ENCODE data around the gene MCM7. TPM values are rescaled to one million over a fixed set of nuclear protein-coding genes. Genes with fewer than 3 reads are reported as not detected.

The MCM7 gene
- total RNA-seq, 1 experiment from 2014 or later: 387 TPM

DNA sequence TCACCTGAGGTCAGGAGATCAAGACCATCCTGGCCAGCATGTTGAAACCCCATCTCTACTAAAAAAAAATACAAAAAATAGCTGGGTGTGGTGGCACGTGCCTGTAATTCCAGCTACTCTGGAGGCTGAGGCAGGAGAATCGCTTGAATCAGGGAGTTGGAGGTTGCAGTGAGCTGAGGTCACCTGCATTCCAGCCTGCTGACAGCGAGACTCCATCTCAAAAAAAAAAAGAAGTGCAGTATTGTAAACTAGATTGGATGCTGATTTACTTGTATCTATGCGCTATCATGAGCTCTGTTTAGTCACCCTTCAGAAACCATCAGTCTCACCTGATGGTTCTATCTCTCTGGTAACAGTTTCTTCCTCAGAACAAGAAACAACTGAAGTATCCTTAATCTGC is 37.8 kb downstream of the MCM7 start:
- Histone ChIP-seq H3K4me1 (ENCODE audit: control insufficient read depth in 1 of 2, insufficient read depth in 2 of 2, low read length in 2 of 2) (no peaks in the 10 kb centered on the region), H3K27me3 (ENCODE audit: insufficient read depth, low read length) (no peaks in the 10 kb centered on the region), H3K4me3 (replicated peaks in 1 of 2; ENCODE audit: low read depth in 1 of 2, low read length in 2 of 2) (no peak overlapping the region), H2AFZ (ENCODE audit: low read depth, low read length, poor library complexity, severe bottlenecking) (no peak overlapping the region), H4K20me1 (ENCODE audit: insufficient read depth) (no peaks in the 10 kb centered on the region), H3K79me2 (ENCODE audit: insufficient read depth, low read length) (no peaks in the 10 kb centered on the region), H3K36me3 (ENCODE audit: control insufficient read depth in 1 of 2, insufficient read depth in 2 of 2, low read length in 2 of 2) (peaks cover 5 to 8% of the 10 kb centered on the region in 2 experiments; a peak in 3 of 4 replicates), H3K27ac (ENCODE audit: low read depth, low read length) (no peak overlapping the region), H3K9ac (ENCODE audit: low read length) (no peak overlapping the region), H3K9me2 (ENCODE audit: insufficient read depth) (no peaks in the 10 kb centered on the region), H3K4me2 (ENCODE audit: low read length) (no peak overlapping the region), H3K9me3 (ENCODE audit: control insufficient read depth in 1 of 2, insufficient read depth in 1 of 2, low read depth in 1 of 2, low read length in 2 of 2) (no peaks in the 10 kb centered on the region)
- DNase-seq (ENCODE audit: low read depth, low spot score) (no peak), ATAC-seq (no peak)
- CTCF ChIA-PET: interaction anchor here (1.3 kb wide), 1 partner anchor 69 kb away, joined by 4 read pairs; no protein-coding TSS in a partner anchor
- POLR2A ChIA-PET: interaction anchor here (1.1 kb wide), 1 partner anchor 48 kb away, joined by 3 read pairs; the partner anchor contains the start of gene ZKSCAN1
- intact Hi-C loops (cut with micrococcal nuclease): no loop called here
- TF ChIP-seq FOSL1 (IDR thresholded peaks at IDR 0.05; ENCODE audit: low read depth): no peak
- no peak for TF ChIP-seq YY1 (IDR thresholded peaks at IDR 0.05; ENCODE audit: extremely low read depth, insufficient replicate concordance, low read depth, low read length)
- RAD21 ChIA-PET (ENCODE audit: low non-redundant PET in 1 of 2, low total read pairs in 2 of 2, uncharacterized antibody in 2 of 2, unreplicated experiment in 2 of 2): no interaction called here
- no TSS peak for BruUV-seq (replicated peaks)

DNA sequence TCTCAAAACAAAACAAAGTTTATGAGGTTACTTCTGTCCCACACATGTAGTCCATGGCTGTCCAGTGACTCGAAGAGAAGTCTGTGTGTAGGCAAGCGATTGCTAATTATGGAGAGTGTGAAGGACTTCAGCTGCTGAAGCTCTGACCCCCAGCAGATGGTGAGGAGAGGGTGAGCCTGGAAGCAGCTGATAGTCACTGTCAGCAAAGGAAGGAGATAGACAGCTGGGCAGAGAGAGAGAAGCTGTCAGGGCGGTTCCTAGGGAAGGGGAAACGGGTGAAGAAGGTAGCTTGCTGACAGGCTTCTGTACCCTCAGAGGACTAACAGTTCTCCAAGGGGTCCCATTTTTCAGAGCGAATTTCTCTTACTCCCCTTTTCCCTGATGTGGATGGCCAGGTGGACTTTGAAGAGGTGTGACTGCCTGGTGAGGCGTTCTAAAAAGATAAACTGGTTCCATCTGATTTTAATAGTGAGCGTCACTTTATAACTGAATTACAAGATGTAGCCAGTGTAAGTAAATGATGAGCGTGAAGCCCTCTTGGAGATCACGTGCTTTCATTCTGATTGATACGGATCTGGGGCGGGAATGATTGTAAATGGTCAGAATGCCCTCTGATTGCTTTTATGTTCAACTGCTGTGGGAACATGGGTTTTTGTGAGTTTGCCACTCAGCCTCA is 39.5 kb downstream of the MCM7 start:
- BruUV-seq (replicated peaks): no TSS peak
- no peaks in the 10 kb centered on the region for H3K9me3 ChIP-seq (ENCODE audit: control insufficient read depth in 1 of 2, insufficient read depth in 1 of 2, low read depth in 1 of 2, low read length in 2 of 2)
- ChIA-PET CTCF (no interaction called here), POLR2A (no interaction called here), RAD21 (ENCODE audit: low non-redundant PET in 1 of 2, low total read pairs in 2 of 2, uncharacterized antibody in 2 of 2, unreplicated experiment in 2 of 2) (no interaction called here)
- H3K79me2 ChIP-seq (ENCODE audit: insufficient read depth, low read length): no peaks in the 10 kb centered on the region
- no peak overlapping the region for H2AFZ ChIP-seq (ENCODE audit: low read depth, low read length, poor library complexity, severe bottlenecking)
- no peak overlapping the region for H3K27ac ChIP-seq (ENCODE audit: low read depth, low read length)
- no peaks in the 10 kb centered on the region for H4K20me1 ChIP-seq (ENCODE audit: insufficient read depth)
- H3K4me1 ChIP-seq (ENCODE audit: control insufficient read depth in 1 of 2, insufficient read depth in 2 of 2, low read length in 2 of 2): no peaks in the 10 kb centered on the region
- no peak overlapping the region for H3K9ac ChIP-seq (ENCODE audit: low read length)
- H3K4me2 ChIP-seq (ENCODE audit: low read length): no peak overlapping the region
- peaks cover 15 to 22% of the 10 kb centered on the region in 2 experiments; a peak in 3 of 4 replicates for H3K36me3 ChIP-seq (ENCODE audit: control insufficient read depth in 1 of 2, insufficient read depth in 2 of 2, low read length in 2 of 2)
- intact Hi-C loops (cut with micrococcal nuclease): no loop called here
- no peak overlapping the region for H3K4me3 ChIP-seq (replicated peaks in 1 of 2; ENCODE audit: low read depth in 1 of 2, low read length in 2 of 2)
- ATAC-seq (no peak), DNase-seq (ENCODE audit: low read depth, low spot score) (no peak)
- no peaks in the 10 kb centered on the region for H3K9me2 ChIP-seq (ENCODE audit: insufficient read depth)
- no peaks in the 10 kb centered on the region for H3K27me3 ChIP-seq (ENCODE audit: insufficient read depth, low read length)
- TF ChIP-seq POLR2AphosphoS5 (IDR thresholded peaks at IDR 0.05; ENCODE audit: low read depth, low read length) (no peak), FOSL1 (IDR thresholded peaks at IDR 0.05; ENCODE audit: low read depth) (no peak), SIN3A (IDR thresholded peaks at IDR 0.05; ENCODE audit: low read depth) (no peak), CEBPB (IDR thresholded peaks at IDR 0.05; ENCODE audit: low read depth) (no peak), JUND (IDR thresholded peaks at IDR 0.05) (no peak), EGR1 (IDR thresholded peaks at IDR 0.05; ENCODE audit: low read depth) (no peak), ZFX (IDR thresholded peaks at IDR 0.05) (no peak), CBX3 (IDR thresholded peaks at IDR 0.05; ENCODE audit: low read depth) (no peak), SRF (IDR thresholded peaks at IDR 0.05; ENCODE audit: low read depth) (no peak), TCF7L2 (IDR thresholded peaks at IDR 0.05; ENCODE audit: borderline replicate concordance, extremely low read depth, insufficient read depth, insufficient read length) (no peak), RAD21 (IDR thresholded peaks at IDR 0.05; ENCODE audit: low read depth) (no peak)
- TF ChIP-seq, protein P1, sequence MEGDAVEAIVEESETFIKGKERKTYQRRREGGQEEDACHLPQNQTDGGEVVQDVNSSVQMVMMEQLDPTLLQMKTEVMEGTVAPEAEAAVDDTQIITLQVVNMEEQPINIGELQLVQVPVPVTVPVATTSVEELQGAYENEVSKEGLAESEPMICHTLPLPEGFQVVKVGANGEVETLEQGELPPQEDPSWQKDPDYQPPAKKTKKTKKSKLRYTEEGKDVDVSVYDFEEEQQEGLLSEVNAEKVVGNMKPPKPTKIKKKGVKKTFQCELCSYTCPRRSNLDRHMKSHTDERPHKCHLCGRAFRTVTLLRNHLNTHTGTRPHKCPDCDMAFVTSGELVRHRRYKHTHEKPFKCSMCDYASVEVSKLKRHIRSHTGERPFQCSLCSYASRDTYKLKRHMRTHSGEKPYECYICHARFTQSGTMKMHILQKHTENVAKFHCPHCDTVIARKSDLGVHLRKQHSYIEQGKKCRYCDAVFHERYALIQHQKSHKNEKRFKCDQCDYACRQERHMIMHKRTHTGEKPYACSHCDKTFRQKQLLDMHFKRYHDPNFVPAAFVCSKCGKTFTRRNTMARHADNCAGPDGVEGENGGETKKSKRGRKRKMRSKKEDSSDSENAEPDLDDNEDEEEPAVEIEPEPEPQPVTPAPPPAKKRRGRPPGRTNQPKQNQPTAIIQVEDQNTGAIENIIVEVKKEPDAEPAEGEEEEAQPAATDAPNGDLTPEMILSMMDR (IDR thresholded peaks at IDR 0.05 in 2 of 3, conservative IDR thresholded peaks at IDR 0.05 in 1 of 3; ENCODE audit: borderline replicate concordance in 1 of 3, insufficient read depth in 1 of 3, low read depth in 2 of 3, low read length in 2 of 3): no peak
- TF ChIP-seq, protein P2, sequence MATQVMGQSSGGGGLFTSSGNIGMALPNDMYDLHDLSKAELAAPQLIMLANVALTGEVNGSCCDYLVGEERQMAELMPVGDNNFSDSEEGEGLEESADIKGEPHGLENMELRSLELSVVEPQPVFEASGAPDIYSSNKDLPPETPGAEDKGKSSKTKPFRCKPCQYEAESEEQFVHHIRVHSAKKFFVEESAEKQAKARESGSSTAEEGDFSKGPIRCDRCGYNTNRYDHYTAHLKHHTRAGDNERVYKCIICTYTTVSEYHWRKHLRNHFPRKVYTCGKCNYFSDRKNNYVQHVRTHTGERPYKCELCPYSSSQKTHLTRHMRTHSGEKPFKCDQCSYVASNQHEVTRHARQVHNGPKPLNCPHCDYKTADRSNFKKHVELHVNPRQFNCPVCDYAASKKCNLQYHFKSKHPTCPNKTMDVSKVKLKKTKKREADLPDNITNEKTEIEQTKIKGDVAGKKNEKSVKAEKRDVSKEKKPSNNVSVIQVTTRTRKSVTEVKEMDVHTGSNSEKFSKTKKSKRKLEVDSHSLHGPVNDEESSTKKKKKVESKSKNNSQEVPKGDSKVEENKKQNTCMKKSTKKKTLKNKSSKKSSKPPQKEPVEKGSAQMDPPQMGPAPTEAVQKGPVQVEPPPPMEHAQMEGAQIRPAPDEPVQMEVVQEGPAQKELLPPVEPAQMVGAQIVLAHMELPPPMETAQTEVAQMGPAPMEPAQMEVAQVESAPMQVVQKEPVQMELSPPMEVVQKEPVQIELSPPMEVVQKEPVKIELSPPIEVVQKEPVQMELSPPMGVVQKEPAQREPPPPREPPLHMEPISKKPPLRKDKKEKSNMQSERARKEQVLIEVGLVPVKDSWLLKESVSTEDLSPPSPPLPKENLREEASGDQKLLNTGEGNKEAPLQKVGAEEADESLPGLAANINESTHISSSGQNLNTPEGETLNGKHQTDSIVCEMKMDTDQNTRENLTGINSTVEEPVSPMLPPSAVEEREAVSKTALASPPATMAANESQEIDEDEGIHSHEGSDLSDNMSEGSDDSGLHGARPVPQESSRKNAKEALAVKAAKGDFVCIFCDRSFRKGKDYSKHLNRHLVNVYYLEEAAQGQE (IDR thresholded peaks at IDR 0.05; ENCODE audit: low read depth): no peak

All from HCT116 (cell line).